ENCODE results near the gene ENTPD6.
"Not testable (repeated sequence)": the region's sequence is repeated elsewhere in the genome, so short reads cannot be mapped to it uniquely, and the experiment has no call there.

The ENTPD6 gene

DNA sequence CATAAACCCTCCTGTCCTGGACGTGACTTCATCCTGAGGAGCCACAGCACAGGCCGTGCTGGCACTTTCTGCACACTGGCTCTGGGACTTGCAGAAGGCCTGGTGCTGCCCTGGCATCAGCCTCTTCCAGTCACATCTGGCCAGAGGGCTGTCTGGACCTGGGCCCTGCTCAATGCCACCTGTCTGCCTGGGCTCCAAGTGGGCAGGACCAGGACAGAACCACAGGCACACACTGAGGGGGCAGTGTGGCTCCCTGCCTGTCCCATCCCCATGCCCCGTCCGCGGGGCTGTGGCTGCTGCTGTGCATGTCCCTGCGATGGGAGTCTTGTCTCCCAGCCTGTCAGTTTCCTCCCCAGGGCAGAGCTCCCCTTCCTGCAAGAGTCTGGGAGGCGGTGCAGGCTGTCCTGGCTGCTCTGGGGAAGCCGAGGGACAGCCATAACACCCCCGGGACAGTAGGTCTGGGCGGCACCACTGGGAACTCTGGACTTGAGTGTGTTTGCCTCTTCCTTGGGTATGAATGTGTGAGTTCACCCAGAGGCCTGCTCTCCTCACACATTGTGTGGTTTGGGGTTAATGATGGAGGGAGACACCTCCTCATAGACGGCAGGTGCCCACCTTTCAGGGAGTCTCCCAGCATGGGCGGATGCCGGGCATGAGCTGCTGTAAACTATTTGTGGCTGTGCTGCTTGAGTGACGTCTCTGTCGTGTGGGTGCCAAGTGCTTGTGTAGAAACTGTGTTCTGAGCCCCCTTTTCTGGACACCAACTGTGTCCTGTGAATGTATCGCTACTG is 30.3 kb downstream of the ENTPD6 start:
- no peak for DNase-seq

DNA sequence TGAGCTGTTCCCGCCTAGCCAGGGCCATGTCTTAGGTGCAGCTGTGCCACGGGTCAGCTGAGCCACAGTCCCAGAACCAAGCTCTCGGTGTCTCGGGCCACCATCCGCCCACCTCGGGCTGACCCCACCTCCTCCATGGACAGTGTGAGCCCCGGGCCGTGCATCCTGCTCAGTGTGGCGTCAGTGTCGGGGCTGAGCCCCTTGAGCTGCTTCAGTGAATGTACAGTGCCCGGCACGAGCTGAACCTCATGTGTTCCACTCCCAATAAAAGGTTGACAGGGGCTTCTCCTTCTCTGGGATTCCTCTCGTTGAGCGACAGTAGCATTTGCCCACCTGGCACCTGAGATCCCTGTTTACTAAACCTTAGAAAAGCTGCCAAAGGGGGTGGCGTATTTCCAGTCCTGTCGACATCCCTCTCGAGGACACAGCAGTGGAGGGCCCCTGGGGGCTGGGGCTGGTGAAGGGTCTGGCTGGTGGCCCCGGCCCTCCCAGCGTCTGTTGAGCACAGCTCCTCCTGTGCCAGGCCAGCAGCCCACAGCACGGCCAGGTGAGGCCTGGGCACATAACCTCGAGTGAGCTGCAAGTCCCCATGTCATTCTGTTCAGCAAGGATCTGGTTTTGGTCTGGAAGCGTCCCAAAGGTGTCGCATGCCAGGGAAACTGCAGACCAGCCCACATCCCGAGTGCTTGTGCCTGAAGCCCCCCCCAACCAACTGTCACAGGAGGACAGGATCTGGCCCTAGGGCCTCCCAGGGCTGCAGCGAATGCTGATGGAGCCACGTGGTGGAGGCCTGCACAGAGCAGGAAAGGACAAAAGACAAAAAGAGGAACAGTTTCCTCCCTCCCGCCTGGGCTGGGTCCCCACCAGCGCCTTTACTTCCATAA is 31.2 kb downstream of the ENTPD6 start:
- DNase-seq = no peak

DNA sequence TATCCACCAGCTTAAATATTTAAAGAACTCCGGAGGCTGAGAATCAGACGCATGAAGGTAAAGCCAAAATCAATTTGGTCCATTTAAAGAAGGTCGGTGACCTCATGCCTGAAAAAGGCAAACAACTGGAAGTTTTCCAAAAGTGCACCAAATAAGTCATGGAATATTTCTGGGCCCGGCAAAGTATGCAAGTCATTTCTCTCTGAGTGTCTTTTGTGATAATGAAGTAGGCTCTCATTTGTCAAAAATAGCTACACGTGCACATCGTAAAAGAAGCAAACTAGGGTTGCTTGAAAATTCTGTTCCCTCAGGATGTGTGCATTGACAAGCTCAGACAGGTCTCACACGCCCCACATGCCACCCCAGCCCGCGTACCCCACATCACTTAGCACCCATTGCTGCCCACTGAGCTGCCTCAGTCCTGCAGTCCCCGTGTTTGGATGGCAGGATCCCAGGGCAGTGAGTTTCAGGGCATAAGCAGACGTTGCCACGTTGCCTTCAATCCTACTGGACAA is 31.9 kb downstream of the ENTPD6 start:
- DNase-seq = no peak

GRCh38 chr20:25229486-25230165 is 34.1 kb downstream of the ENTPD6 start:
- DNase-seq = no peak

GRCh38 chr20:25230166-25230831 is 34.8 kb downstream of the ENTPD6 start:
- DNase-seq = no peak

GRCh38 chr20:25233016-25233772 is 37.7 kb downstream of the ENTPD6 start:
- DNase-seq = no peak

GRCh38 chr20:25234009-25234849 is 38.7 kb downstream of the ENTPD6 start:
- DNase-seq = not testable (repeated sequence)

- DNase-seq = no peak
Measured at GRCh38 chr20:25236450-25237304, 41.2 kb downstream of the ENTPD6 start.

DNA sequence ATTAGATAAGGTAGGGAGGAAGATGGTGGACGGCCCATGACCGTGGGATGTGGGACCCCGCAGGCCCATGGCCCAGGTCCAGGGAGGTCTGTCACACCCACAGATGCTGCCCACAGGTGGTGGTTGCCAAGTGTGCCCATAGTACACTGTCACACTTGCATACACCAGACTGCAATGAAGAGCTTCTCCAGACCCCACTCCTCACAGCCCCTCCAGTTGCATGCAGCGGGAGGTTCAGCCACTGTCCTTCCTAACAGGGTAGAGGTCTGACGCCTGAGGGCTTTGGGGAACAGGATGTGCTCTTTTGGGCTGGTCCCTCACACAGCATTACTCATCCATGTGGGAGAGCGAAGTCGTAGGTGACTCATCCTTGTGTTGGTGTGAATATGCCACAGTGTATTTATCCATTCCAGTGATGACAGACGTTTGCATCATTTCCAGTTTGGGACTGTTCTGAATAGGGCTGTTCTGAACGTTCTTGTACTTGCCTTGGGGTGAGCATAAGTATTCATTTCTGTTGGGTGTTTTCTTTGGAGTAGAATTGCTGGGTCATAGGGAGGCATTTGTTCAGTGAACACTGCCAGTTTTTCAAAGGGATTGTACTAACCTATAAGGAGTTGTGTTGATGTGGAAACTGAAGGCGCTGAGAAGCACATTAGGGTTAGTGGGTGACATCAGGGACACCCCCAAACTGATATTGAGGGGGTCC is 42.3 kb downstream of the ENTPD6 start:
- DNase-seq = no peak

DNA sequence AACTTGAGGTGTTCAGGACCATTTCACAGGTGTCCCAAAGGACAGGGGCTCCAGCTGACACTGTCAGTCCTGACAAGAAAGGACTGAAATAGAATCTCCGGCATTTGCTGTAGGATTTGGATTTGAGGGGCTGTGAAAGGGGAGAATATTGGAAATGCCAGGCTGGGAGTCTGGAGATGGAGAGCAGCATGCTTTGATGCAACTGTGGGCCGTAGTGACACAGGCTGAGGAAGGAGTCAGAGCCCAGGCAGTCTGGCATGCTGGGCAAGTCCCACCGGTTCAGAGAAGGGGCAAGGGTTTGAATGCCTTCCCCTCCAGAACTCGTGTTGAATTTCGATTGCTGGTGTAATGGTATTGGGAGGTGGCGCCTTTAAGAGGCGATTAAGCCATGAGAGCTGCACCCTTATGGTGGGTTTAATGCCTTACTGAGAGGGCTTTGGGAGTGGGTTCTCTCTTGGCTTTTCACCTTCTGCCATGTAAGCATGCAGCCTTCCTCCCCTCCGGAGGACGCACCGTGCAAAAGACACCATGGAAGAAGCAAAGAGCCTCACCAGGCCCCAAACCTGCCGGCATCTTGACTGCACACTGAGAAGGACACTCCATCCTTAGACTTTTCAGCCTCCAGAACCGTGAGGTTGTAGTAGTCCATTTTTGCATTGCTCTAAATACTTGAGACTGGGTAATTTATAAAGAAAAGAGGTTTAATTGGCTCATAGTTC is 43.0 kb downstream of the ENTPD6 start:
- no peak for DNase-seq

- DNase-seq = no peak
Measured at GRCh38 chr20:25239387-25240370, 44.2 kb downstream of the ENTPD6 start.

GRCh38 chr20:25240851-25241658 is 45.5 kb downstream of the ENTPD6 start:
- DNase-seq = not testable (repeated sequence)

- not testable (repeated sequence) for DNase-seq
Measured at GRCh38 chr20:25241659-25241955, 46.1 kb downstream of the ENTPD6 start.

- DNase-seq = no peak
Measured at GRCh38 chr20:25242231-25242630, 46.7 kb downstream of the ENTPD6 start.

- DNase-seq = no peak
Measured at GRCh38 chr20:25243416-25243979, 48.0 kb downstream of the ENTPD6 start.

GRCh38 chr20:25244976-25245375 is 49.5 kb downstream of the ENTPD6 start:
- DNase-seq = no peak

Data from NCI-H2081 treated with DMSO at 0.1 percent for 48 hours (cell line).